HL-60/S4 (cell line): ENCODE data around the gene SCUBE2.

ENCODE experiments used
- in situ Hi-C: fragments of 300-500 bp; cut with MboI; formaldehyde crosslinking; loops from 2 replicates; pipeline ENCODE4 v1.14.3; 2022; ENCODE audit warnings: low sequenced_read_pairs

Gene SCUBE2

DNA sequence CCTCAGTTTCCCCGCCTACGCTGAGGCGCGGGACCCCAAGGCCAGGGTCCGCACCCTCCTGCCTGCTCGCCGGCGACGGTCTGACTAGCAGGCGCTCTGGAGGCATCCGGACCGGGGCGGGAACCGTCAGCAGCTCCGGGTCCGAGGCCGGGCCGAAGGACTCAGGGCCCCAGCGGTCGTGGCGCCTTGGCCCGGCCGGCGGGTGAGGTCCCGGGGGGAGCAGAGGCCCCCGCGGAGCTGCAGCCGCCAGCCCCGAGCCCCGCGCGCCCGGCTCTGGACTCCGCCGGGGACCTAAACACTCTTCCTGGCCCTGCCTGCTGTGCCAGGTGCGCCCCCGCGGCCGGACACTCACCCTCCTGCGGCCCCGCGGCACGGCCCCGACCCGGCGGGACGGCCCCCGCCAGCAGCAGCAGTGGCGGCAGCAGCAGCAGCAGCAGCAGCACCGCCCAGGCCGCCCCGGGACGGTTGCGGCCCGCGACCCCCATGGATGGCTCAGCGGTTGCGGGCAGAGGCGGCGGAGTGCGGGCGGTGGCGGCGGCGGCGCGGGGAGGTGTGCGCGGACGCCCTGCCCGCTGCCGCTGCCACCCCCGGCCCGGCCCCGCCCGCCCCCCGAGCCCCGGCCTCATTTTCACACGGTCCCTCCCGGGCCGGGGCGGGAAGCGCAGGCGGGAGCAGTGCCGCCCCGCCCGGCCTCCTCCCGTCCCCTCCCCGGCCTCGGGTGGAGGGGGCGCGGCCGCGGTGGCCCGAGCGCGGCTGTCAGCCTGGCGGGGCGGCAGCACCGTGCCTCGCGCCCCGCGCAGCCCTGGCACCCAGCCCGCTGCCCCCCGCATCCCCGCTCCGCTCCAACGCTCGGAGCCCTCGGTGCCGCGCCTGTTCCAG, at the start of gene SCUBE2:
SCUBE2 (minus strand) TSS at position 556 of the 879 bp plus-strand sequence; CDS start at position 485, 71 bp downstream.
- in situ Hi-C loops: no loop called here

DNA sequence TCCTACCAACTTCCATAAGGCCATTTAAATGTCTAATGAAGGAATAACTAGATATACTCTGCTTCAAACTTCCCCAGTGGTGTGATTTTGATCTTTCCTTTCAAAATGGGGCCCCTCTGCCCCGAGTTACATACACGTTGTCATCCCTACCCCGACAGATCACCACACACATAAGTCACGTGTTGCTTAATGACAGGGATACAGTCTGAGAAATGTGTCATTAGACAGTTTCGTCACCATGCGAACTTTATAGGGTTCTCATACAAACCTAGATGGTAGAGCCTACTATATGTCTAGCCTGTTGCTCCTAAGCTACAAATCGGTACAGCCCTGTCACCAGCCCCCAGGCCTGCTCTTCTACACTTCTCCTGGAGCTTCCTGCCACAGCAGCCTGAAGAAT, 49.8 kb upstream of the SCUBE2 start:
- in situ Hi-C loops: no loop called here

DNA sequence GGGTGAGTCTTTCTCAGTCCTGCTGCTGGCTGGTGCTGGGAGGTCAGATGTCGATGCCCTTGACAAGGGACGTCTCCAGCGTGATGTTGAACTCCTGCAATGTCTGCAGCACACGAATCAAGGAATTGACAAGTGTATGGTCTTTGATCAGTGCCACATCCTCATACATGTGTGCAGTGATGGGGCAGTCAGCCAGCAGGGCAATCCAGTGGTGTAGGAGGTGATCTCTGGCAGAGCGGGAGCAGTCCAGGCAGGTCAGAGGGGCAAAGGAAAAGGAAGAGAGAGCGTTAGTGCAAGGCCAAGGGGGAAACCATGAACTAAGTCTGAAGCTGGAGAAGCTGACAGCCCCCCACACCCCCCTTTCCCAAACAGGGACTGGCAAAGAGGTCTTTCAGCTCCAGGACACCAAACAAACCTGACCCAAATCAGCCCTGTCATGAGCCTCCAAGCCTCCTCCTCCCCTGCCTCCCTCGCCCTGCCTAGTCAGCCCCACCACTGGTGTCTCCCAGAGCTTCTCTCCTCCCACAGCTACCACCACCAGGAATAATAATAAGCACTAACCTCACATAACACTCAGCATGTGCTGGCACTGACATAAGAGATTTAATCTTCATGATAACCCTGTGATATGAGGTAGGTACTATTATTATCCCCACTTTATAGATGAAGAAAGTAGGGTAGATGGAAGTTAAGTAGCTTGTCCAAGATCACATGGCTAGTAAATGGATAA, 48.4 kb upstream of the SCUBE2 start:
- in situ Hi-C loops: loop anchor here (10.0 kb wide), 1 partner anchor 755 kb away; no protein-coding TSS in a partner anchor

DNA sequence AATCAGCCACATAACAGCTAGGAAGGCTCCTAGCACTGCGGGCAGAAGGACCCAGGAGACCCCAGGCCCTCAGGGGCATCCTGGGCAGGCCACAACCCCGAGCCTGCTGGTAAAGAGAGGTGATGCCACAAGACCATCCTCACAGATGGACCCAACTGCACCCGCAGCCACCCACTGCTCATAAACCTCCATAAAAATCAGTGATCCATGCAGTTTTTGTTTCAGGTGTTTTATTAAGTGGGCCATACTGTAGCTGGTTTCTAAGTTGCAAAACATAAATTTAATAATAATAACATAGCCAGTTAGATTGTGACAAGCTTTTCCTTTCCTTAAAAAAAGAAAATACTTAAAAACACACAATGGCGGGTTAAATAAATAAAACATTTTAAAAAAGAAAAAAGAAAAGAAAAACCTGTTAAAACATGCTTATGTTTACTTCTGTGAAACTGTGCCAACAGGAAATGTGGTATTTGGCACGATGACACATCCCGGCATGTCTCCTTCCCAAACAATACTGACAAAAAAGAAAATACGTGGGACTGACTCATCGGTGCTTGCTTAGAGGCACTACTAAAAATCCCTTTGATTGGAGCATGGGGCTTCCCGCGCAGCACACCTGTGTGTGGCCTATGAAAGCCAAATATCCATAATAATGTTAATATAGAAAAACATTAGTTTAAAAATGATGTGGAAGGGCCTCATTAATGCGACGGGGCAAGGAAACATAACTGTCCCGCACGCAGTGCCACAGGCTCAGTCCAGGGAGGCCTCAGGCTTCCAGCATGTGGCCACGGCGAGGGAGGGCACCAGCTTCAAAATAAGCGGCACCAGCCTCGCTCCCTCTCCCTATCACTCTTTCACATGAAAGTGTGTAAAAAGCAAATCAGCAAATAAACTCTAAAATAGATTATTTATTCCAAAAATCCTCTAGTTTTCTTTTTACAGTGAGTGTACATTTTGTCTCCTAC, 47.5 kb upstream of the SCUBE2 start:
- in situ Hi-C loops: loop anchor here (10.0 kb wide), 1 partner anchor 754 kb away; no protein-coding TSS in a partner anchor

DNA sequence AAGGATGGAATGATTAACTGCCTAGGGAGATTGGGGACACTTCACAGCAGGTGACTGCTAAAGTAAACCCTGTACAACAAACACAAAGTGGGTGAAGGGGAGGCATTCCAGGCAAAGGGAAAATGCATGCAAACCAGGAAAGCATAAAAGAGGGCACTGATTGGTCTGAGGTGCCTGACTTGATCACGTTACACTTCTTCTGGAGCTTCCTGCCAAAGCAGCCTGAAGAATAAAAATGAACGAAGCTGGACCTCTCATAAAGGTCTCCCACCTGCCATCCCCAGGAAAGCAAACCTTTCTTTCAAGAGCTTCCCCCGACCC, 46.7 kb upstream of the SCUBE2 start:
- in situ Hi-C loops: loop anchor here (10.0 kb wide), 1 partner anchor 753 kb away; no protein-coding TSS in a partner anchor

DNA sequence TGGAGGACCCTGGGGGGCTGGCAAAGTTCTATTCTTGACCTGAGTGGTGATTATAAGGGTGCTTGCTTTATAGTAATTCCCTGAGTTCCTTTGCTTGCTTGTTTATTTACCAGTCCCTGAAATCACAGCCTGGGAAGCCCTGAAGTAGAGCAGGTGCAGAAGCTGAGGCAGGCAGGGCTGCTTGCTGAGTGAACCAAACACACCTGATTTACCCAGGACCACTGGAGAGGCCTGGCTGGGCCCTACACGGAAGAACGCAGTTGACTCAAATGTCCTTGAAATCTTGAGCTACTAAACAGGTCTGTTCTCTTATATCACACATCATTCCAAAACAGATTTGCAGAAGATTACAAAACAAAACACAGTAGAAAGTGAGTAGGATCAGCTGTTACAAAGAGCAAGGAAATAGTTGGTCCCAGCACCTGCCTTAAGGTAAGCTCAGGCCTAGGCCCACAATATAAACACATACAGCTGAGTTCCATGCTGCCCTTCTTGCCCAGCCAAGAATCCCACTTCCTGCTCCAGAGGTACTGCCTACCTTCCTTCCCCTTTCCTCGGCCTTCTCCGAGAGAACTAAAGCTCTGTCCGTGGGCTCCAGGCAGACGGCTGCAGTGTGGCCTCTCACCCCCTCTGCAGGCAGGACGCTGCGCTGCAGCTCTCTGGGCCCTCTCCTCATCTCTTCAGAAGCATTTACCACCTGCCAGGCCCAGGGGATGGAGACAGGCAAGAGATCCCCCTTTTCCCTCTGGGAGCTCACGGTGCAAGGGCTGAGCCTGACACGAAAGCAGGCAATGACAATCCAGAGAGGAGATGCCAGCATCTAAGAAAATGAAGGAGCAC, 46.1 kb upstream of the SCUBE2 start:
- in situ Hi-C loops: loop anchor here (10.0 kb wide), 1 partner anchor 753 kb away; no protein-coding TSS in a partner anchor

DNA sequence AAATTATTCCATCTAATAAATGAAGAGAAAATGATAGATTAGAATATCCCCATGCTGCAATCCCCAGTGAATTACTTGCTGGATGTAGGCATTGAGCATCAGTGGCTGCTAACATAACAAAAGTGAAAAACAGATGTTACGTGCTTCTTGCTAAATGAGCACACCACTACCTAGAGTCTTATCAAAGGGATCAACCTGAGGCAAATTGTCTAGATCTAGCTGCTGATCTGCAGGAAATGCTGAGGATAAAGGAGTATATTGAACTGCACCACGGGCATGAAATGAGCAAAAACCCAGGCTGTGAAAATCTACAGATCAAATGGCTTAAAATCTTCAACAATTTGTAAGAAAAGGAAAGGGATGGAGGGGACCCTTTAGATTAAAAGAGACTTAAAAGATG, 45.3 kb upstream of the SCUBE2 start:
- in situ Hi-C loops: loop anchor here (10.0 kb wide), 1 partner anchor 752 kb away; no protein-coding TSS in a partner anchor

DNA sequence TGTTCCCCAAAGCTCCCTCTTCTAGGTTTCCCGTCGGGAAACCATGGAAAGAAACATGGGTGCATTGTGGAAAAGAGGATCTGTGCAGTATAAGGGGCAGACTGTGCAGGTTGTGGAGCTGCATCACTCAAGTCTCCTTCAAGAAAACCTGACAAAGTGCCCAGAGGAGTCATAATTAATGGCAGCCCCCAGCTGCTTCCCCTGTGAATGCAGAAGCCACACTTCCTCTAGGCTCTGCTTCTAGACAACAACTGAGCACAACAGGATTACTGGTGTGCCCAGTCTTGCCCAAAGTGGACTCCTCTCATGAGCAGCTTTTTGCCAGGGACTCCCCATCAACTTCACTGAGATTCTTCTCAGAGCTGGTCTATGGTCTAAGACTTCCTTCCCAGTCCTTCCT, 42.6 kb upstream of the SCUBE2 start:
- in situ Hi-C loops: loop anchor here (10.0 kb wide), 1 partner anchor 749 kb away; no protein-coding TSS in a partner anchor

DNA sequence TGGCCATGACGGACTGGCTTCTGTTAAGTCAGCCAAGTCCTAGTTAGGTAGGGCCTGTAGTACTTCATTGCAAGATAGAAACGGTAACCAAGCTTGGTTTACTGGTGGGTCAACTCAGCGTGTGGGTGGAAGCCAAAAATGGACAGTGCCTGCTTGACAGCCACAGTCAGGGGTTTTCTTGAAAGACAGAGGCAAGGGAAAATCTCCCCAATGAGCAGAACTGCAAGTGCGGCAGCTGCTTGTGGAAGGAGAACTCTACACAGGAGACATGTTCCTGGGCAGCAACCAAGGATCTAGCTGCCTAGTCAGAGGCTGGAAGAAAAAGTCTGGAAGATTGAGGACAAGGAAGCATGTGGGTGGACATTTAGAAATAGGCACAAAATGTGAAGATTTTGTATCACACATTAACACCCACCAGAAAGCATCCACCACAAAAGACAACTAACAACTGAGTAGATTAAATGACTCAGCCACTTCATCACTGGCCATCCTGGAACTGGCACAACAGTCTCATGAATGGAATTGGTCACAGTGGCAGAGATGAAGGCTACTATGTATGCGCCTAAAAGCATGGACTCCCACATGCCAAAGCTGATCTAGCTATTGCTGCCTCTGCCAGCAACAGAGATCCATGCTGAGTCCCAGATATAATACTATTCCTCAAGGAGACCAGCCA, 40.9 kb upstream of the SCUBE2 start:
- in situ Hi-C loops: loop anchor here (10.0 kb wide), 1 partner anchor 748 kb away; no protein-coding TSS in a partner anchor

DNA sequence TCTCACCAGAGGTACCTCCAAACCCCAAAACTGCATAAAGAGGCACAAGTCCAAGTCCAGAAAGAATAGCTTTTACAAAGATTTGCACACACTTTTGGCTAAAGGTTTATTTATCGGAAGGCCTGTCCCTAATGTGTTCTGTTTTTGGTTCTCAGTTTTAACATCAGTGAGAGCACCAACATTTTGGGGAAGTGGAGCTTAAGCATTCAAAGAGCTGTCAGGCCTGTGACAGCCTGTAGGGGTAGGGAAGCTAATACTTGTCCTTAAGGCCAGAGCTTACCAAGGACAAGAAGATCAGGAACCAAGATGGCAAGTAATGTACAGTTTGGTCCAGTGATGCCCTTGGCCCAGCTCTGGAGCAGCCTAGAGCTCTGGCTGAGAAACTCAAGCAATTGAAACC, 38.9 kb upstream of the SCUBE2 start:
- in situ Hi-C loops: loop anchor here (10.0 kb wide), 1 partner anchor 745 kb away; no protein-coding TSS in a partner anchor

DNA sequence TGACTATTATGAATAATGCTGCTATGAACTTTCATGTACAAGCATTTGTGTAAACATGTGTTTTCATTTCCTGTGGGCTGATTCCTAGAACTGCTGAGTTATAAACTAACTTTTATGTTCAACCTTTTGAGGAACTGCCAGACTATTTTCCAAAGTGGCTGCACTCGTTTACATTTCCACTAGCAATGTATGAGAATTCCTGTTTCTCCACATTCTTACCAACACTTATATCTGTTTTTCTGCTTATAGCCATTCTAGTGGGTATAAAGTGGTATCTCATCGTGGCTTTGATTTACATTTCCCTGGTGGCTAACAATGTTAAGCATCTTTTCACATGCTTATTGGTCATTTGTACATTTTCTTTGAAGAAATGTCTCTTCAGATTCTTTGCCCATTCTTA, 35.2 kb upstream of the SCUBE2 start:
- in situ Hi-C loops: no loop called here

DNA sequence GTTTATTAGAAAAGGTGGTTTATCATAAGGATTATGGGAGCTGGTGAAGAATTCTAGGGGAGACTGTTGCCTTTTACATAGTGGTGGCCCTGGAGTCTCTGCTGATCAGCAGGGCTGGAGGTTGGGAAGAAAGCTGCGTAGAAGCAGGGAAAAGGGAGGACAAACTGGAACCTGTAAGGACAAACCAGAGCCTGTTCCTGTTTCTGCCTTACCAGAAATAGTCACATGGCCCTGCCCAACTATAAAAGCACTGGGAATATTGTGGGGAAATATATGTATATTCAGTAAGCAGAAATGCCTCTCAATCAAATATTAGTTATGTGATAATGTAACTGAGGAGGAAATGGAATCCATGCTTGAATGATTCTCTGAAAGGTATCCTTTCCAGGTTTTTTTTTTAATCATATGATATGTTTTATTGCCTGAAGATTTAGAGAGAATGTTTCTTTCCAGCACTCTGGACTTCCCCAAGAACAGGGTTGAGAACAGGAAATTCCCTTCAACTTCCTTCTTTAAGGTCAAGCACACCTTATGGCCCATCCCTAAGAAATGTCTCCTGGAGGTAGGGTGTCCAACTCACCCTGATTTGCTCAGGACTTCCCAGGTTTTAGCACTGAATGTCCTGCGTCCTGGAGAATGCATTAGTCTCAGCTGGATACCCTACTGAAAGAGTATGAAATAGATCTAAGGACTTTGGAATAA, 33.9 kb upstream of the SCUBE2 start:
- in situ Hi-C loops: no loop called here

DNA sequence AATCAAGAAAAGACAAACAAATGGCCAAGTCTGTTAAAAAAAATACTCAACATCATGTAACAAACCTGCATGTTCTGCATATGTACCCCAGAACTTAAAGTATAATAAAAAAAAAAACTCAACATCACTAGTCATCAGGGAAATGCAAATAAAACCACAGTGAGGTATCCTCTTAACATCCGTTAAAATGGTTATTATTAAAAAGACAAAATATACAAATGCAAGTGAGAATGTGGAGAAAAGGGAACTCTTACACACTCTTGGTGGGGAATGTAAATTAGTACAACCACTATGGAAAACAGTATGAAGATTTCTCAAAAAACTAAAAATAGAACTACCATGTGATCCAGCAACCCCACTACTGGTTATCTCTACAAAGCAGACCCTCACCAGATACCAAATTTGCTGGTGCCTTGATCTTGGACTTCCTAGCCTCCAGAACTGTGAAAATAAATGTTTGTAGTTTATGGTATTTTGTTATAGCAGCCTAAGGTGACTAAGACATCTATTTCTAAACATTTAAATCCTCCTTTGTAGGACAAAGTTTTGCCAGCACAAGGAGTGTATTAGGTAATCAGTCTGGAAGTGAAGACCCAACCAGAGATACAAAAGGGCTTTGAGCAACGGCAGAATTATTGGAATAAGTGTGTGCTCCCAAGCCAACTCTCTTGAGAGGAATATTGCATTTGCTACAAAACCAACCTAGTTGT, 32.4 kb upstream of the SCUBE2 start:
- in situ Hi-C loops: no loop called here

DNA sequence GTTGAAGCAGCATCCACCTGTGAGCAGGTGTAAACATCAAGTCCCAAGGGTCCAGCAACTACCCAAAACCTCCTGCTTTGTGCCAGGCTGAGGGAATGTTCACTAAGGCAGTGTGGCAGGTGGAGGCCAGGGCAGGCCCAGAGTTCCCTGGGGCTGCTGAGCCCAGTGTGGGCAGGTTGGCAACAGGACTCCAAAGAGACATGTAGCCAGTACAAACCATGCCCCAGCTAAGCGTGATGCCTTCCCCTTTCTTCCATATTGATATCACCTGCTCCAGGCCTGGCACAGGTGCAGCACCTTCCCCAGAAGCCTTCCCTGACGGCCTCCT, 30.0 kb upstream of the SCUBE2 start:
- in situ Hi-C loops: no loop called here

DNA sequence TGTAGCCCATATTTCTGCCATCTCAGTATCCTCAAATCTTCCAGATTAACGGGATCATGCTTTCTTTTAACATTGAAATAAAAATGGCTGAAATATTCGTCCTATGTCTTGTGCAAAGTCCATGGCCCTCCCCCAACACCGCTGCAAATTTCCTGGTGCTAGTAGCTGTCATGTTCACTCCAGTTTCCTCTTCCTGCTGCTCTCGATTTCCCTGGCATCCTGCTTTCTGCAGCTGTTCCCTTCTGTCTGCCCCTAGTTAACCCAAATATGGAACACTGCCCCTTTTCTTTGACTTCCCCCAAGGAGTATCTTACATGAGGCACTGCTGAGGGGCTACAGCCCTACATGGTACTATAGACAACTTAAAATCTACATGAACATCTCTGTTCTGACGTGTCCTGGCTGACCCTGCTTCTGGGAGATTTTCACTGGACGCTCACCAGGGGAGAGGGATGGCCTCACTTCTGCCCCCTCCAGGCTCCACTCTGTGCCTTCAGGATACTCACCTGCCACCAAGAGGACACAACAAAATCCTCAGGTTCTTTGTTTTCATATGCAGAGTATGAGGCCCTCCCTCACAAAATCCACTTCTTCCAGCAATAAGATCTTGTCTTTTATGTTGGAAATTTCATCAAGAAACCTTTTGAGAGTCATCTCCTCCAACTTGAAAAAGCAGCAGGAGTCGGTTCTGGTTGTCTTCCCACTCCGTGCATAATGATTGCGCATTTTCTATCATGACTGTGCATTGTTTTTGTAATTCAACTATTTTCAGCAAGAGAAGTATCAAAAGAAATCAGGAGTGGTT, 29.5 kb upstream of the SCUBE2 start:
- in situ Hi-C loops: no loop called here

DNA sequence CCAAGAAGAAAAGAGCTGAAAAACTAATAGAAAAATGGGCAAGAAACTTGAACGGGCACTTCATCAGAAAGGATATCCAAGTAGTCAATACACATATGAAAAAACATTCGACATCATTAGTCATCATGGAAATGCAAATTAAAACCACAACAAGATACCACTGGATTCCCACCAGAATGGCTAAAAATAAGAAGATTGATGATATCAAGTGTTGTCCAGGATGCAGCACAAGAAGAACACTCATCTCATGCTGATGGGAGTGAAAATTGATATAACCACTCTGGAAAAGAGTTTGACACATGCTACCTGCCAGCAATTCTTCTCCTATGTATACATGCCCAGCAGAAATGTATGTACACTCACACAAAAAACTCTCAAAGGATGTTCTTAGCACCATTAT, 26.9 kb upstream of the SCUBE2 start:
- in situ Hi-C loops: no loop called here

DNA sequence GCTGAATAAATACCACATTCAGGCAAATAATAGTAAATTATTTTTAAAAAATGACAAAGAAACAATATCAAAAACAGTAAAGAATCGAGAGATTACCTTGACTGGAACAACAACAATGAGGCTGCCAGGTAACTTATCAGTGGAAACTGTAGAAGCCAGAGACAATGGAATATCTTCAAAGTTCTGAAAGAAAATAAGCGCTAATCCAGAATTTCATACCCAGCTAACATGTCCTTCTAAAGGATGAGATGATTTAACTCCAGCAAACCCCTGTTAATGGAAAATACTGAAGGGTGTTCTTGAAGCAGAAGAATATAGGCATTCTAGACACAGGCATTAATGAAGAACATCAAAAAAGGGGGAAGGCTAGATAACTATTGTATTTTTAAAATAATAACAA, 20.7 kb upstream of the SCUBE2 start:
- in situ Hi-C loops: no loop called here
